ENCODE results near the gene MAGI2. TPM values are rescaled to one million over a fixed set of nuclear protein-coding genes. Genes with fewer than 3 reads are reported as not detected.
A peak's percentile ranks its signal among the peaks of the same experiment; 100 is the strongest.

Gene MAGI2
- total and polyA plus RNA-seq, 2 experiments from 2014 or later: 10.4 to 26.4 TPM

- H3K4me1 ChIP-seq (ENCODE audit: insufficient read depth): peaks cover 7% of the 10 kb centered on the region; the same call in 1 of the 2 replicates
- no peaks in the 10 kb centered on the region; the same call in 2 of the 3 replicates for H3K9me3 Mint-ChIP-seq
- H3K9me2 ChIP-seq (ENCODE audit: insufficient read depth): no peaks in the 10 kb centered on the region
- H3K27ac Mint-ChIP-seq: no peak overlapping the region
- peak; percentile 31 for ATAC-seq
- H3K4me3 Mint-ChIP-seq: peak overlapping the region; percentile 93
- H3K27ac ChIP-seq (ENCODE audit: low read depth): no peak overlapping the region
- no peaks in the 10 kb centered on the region for H3F3A ChIP-seq (replicated peaks; ENCODE audit: low read depth)
- H3K27me3 ChIP-seq (ENCODE audit: insufficient read depth): peaks cover 84% of the 10 kb centered on the region
- no peaks in the 10 kb centered on the region for H3K79me2 ChIP-seq (replicated peaks; ENCODE audit: insufficient read depth)
- H3K27me3 Mint-ChIP-seq (ENCODE audit: insufficient read depth, low read depth, poor library complexity): peaks cover 60% of the 10 kb centered on the region
- H3K4me3 ChIP-seq: peak overlapping the region; percentile 79
- peak overlapping the region; percentile 86 for H3K4me2 ChIP-seq
- peaks cover 7% of the 10 kb centered on the region for H3K4me1 Mint-ChIP-seq
- no peaks in the 10 kb centered on the region for H3K36me3 Mint-ChIP-seq (ENCODE audit: low read depth)
- H2AFZ ChIP-seq: peak overlapping the region; percentile 82
- H3K36me3 ChIP-seq (ENCODE audit: insufficient read depth): no peaks in the 10 kb centered on the region
- no peak for TF ChIP-seq ZNF462 (CRISPR knock-in tag; IDR thresholded peaks at IDR 0.05)
- peak; percentile 45 for TF ChIP-seq EZH2 (IDR thresholded peaks at IDR 0.05; ENCODE audit: low read depth, unreplicated experiment)
- TF ChIP-seq CREB1 (CRISPR knock-in tag; IDR thresholded peaks at IDR 0.05; ENCODE audit: low read depth): no peak
- TF ChIP-seq NANOG (IDR thresholded peaks at IDR 0.05; ENCODE audit: borderline replicate concordance): no peak
- no peak for TF ChIP-seq CTCF (conservative IDR thresholded peaks at IDR 0.05; ENCODE audit: low read depth in 2 of 2)
- no peak for TF ChIP-seq POLR2AphosphoS5 (IDR thresholded peaks at IDR 0.05; ENCODE audit: low read depth)
- no peak for TF ChIP-seq ZNF331 (CRISPR knock-in tag; IDR thresholded peaks at IDR 0.05; ENCODE audit: low read depth)
- no peak for TF ChIP-seq REST (IDR thresholded peaks at IDR 0.05; ENCODE audit: unreplicated experiment)
- 0 out of 2 replicates have a peak, but pooled peaks cover 3% of the 10 kb centered on the region for H4K20me1 ChIP-seq (replicated peaks; ENCODE audit: insufficient read depth)
- peak; percentile 52 for DNase-seq (ENCODE audit: low spot score)
These were observed 994 bp upstream of the MAGI2 start for GRCh38 chr7:79454361-79454960.
